GM19238 (cell line): ENCODE data around the gene LAS1L.
"Not testable (repeated sequence)": the region's sequence is repeated elsewhere in the genome, so short reads cannot be mapped to it uniquely, and the experiment has no call there.

ENCODE experiments used
- DNase-seq: peaks from one replicate; pipeline ENCODE4 v3.0.0; 2011; ENCODE audit warnings: low spot score; ENCODE audit not compliant: insufficient read length

Gene LAS1L

GRCh38 chrX:65518980-65519379 lies 15.6 kb downstream of the LAS1L start:
- DNase-seq: not testable (repeated sequence)

- DNase-seq: no peak
Observed at GRCh38 chrX:65517923-65518322, 16.7 kb downstream of the LAS1L start.

GRCh38 chrX:65516756-65517155 lies 17.8 kb downstream of the LAS1L start:
- no peak for DNase-seq

- DNase-seq: no peak
Observed at GRCh38 chrX:65513610-65514009, 21.0 kb downstream of the LAS1L start.

GRCh38 chrX:65509400-65509799 lies 25.2 kb downstream of the LAS1L start:
- no peak for DNase-seq

- no peak for DNase-seq
Observed at GRCh38 chrX:65508851-65509250, 25.7 kb downstream of the LAS1L start.

- no peak for DNase-seq
Observed at GRCh38 chrX:65502618-65503017, 32.0 kb downstream of the LAS1L start.

- DNase-seq: no peak
Observed at GRCh38 chrX:65493431-65493830, 41.2 kb downstream of the LAS1L start.

GRCh38 chrX:65491620-65492019 lies 43.0 kb downstream of the LAS1L start:
- DNase-seq: no peak

- DNase-seq: no peak
Observed at GRCh38 chrX:65488495-65488894, 46.1 kb downstream of the LAS1L start.

GRCh38 chrX:65480960-65481359 lies 53.6 kb downstream of the LAS1L start:
- no peak for DNase-seq

- not testable (repeated sequence) for DNase-seq
Observed at GRCh38 chrX:65479102-65479501, 55.5 kb downstream of the LAS1L start.

- no peak for DNase-seq
Observed at GRCh38 chrX:65476564-65476963, 58.0 kb downstream of the LAS1L start.

GRCh38 chrX:65463550-65463949 lies 71.0 kb downstream of the LAS1L start:
- no peak for DNase-seq
